Heart right ventricle (tissue), 16 donors: ENCODE measurements around the gene KSR1. TPM values are rescaled to one million over a fixed set of nuclear protein-coding genes. Genes with fewer than 3 reads are reported as not detected.

Experiments
- ATAC-seq, 8 donors: fragments of 200-7000 bp; cut with Tn5 transposase; one replicate each; pipeline ENCODE4 v1.9.1; 2020; ENCODE audit warnings: mild to moderate bottlenecking in 8 of 8, moderate library complexity in 8 of 8, moderate number of reproducible peaks in 1 of 8
- DNase-seq, 2 donors: peaks; one replicate each; pipeline ENCODE4 v3.0.0-alpha.2; 2020
- H3K27ac ChIP-seq, 10 donors: fragments of 200-600 bp; sonication (generic) in 2 of 10; one replicate each; pipeline versions ENCODE4 v1.5.0 to v1.8.0; 2020 to 2022; ENCODE audit warnings: mild to moderate bottlenecking in 3 of 10
- H3K27me3 ChIP-seq, 7 donors: fragments of 200-600 bp; one replicate each; pipeline ENCODE4 v1.8.0; 2021 to 2022; ENCODE audit warnings: mild to moderate bottlenecking in 2 of 7
- H3K36me3 ChIP-seq, 9 donors: fragments of 200-600 bp; sonication (generic) in 1 of 9; one replicate each; pipeline versions ENCODE4 v1.5.0 to v1.8.0; 2020 to 2022; ENCODE audit warnings: mild to moderate bottlenecking in 2 of 9
- H3K4me1 ChIP-seq, 9 donors: fragments of 200-600 bp; sonication (generic) in 1 of 9; one replicate each; pipeline versions ENCODE4 v1.5.0 to v1.8.0; 2020 to 2022; ENCODE audit warnings: mild to moderate bottlenecking in 4 of 9
- H3K4me3 ChIP-seq, 10 donors: fragments of 200-600 bp; sonication (generic) in 2 of 10; one replicate each; pipeline versions ENCODE4 v1.5.0 to v1.8.0; 2020 to 2022; ENCODE audit warnings: mild to moderate bottlenecking in 7 of 10, moderate library complexity in 2 of 10
- H3K9me3 ChIP-seq, 11 donors: fragments of 200-600 bp in 10 of 11; sonication (generic) in 2 of 11; one replicate each; pipeline versions ENCODE4 v1.5.0 to v1.8.0; 2013 to 2022; ENCODE audit warnings: mild to moderate bottlenecking in 2 of 11, control low read depth in 1 of 11, moderate library complexity in 1 of 11
- WGBS, 2 donors: extraction: QIAGEN DNeasy Blood & Tissue Kit; methylation state at CpG; one replicate each; pipeline ENCODE4 v1.1.7; 2013; ENCODE audit warnings: inconsistent platforms in 1 of 2; 5-methylcytosine and 5-hydroxymethylcytosine counted together
- intact Hi-C, 10 donors: fragments of 100-400 bp; cut with DNase I; formaldehyde crosslinking; loops; one replicate each; pipeline versions ENCODE4 v1.11.1 to v1.14.2; 2022
- polyA plus RNA-seq, 2 donors: library from polyadenylated mRNA; stranded (reverse); fragments of 200-250 nt; gene quantifications; one replicate each; pipeline ENCODE4 v1.2.3, GENCODE V29; 2013
- total RNA-seq, 10 donors: library from RNA; stranded (reverse); fragmentation: NEBNext Ultra II Directional in 3 of 10; extraction: Animal tissue kit (Norgen Biotek cat#: 25700) in 3 of 10; gene quantifications; one replicate each; pipeline versions ENCODE4 v1.2.1 to v1.2.4, GENCODE V29; 2021 to 2023
- TF ChIP-seq, protein P1 (sequence below), 9 donors: fragments of 200-600 bp; sonication (generic) in 2 of 9; IDR thresholded peaks; one replicate each; pipeline versions ENCODE4 v1.5.0 to v1.8.0; 2021 to 2022; ENCODE audit warnings: antibody characterized with exemption in 9 of 9, mild to moderate bottlenecking in 5 of 9, moderate library complexity in 1 of 9
- donor health status: Arrhythmogenic right ventricular cardiomyopathy.
- donor health status: ischemic (EF 13 %, LVEDD 7.1; RV severe dilation, severe dysfunction).
- donor health status: healthy with polysubstance abuse.
- donor health status: DM: no; HTN: yes; CAD: no.
- donor health status: DM: no; HTN: no; CAD: no.
- donor health status: ischemic (EF 25% LVEDD 6.9; RV normal size, moderate dysfunction).
- donor health status: ischemic (EF 25% LVEDD 5.7; RV mildly dilated, moderate dysfunction).
- donor health status: healthy.
- donor health status: DM: yes; HTN: yes; CAD: no.
- donor health status: Ischemic cardiomyopathy.
- donor health status: ischemic (EF 35%, LVEDD 5.7; RV mildly dilated, moderate dysfunction).
- donor health status: nonischemic (EF 11% LVEDD 7.7; RV severe dilation, severe dysfunction).
- donor health status: DM: yes; HTN: yes; CAD: no.
- donor health status: PGD.
- donor health status: ischemic (EF 29% LVEDD 5.4; RV normal size, mild dysfunction).
- donor health status: nonischemic (EF 23%, LVEDD 6.1; RV moderate dilation, normal function).

KSR1 gene
- total and polyA plus RNA-seq, 12 donors: 5.6 to 19.6 (median 8.6) TPM

DNA sequence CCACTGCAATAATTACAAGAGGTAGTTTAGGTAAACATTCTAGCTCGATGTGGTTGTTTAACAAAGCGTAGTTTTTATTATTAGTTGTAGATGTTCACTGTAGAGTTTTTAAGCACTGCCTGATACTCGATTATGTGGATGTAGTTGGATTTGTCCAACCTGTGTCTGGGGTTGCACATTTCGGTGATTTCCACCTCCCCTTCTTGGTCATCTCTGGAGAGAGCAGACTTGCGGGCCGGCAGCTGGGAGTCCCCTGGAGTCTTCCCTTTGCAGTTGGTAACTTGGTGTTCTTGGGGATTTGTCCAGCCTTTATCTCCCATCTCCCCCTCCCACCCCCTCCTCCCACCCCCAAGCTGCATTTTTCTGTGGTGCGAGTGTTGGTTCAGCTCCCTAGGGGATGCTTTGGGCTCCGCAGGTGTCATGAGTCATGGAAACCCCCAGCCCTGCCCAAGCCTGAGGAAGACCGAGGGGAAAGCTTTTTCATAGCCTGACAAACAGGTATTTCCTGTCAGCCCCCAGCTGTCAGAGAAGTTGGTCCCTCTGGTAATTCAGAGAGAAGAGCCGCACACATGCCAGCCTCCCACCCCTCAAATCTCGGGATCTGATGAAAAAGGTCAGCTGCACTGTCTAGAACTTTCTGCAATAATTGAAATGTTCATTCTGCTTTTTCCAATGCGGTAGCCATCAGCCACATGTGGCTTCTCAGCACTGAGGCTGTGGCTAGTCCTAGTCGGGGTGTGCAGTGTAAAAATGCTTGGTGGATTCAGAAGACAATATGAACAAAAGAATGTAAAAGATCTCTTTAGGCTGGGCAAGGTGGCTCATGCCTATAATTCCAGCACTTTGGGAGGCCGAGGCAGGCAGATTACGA lies 50.3 kb downstream of the KSR1 start:
- H3K4me1 ChIP-seq: peaks cover 0 to 31% (median 17%) of the 10 kb centered on the region in 9 donors
- peaks cover 0 to 2% (median 0%) of the 10 kb centered on the region in 11 donors for H3K9me3 ChIP-seq
- H3K36me3 ChIP-seq: no peaks in the 10 kb centered on the region
- TF ChIP-seq, protein P1, sequence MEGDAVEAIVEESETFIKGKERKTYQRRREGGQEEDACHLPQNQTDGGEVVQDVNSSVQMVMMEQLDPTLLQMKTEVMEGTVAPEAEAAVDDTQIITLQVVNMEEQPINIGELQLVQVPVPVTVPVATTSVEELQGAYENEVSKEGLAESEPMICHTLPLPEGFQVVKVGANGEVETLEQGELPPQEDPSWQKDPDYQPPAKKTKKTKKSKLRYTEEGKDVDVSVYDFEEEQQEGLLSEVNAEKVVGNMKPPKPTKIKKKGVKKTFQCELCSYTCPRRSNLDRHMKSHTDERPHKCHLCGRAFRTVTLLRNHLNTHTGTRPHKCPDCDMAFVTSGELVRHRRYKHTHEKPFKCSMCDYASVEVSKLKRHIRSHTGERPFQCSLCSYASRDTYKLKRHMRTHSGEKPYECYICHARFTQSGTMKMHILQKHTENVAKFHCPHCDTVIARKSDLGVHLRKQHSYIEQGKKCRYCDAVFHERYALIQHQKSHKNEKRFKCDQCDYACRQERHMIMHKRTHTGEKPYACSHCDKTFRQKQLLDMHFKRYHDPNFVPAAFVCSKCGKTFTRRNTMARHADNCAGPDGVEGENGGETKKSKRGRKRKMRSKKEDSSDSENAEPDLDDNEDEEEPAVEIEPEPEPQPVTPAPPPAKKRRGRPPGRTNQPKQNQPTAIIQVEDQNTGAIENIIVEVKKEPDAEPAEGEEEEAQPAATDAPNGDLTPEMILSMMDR (IDR thresholded peaks at IDR 0.05): no peak
- H3K27me3 ChIP-seq: no peaks in the 10 kb centered on the region
- no peak overlapping the region for H3K4me3 ChIP-seq
- 82% methylated on average over 15 of the region's 15 CpGs for WGBS, 2 donors
- ATAC-seq (no peak), DNase-seq (no peak)
- intact Hi-C loops: no loop called here
- no peak overlapping the region for H3K27ac ChIP-seq

DNA sequence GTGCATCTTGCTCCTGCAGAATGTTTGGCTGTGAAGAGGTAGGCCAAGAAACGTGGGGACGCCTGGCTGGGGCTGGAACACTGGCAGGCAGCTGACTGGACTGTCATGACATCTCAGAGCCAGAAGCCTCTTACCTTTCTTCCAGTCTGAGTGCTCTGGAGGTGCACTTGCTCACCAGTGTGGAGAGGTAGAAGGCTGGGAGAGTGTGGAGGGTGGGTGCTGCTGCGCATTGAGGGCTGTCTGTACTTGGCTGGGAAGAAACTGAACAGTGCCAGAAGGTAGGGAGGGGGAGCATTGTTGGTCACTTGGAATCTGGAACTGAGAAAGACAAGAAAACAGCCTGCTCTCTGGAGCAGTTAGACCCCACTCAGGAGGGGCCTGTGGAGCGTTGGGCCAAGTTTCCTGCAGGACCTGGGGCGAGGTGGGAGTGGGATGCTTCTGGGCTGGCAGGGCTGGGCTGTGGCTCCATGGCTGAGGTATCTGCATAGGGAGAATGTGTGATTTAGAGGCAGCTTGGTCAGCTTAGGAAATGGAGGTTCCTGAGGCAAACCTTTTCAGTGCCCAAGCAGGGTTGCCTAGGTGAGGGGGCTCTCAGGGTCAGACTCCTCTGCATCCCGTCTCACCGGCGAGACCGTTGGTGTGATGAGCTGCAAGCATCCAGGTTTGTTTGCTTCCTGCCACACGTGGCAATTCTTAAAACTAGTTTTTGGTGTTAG lies 55.1 kb downstream of the KSR1 start:
- H3K27ac ChIP-seq: no peak overlapping the region
- WGBS, 2 donors: 80 to 86% methylated on average over 10 of the region's 10 CpGs
- ATAC-seq: peak in 1 of 8 donors; percentile 13
- intact Hi-C loops: no loop called here
- no peaks in the 10 kb centered on the region for H3K36me3 ChIP-seq
- H3K27me3 ChIP-seq: no peaks in the 10 kb centered on the region
- H3K4me1 ChIP-seq: peaks cover 0 to 7% (median 0%) of the 10 kb centered on the region in 9 donors
- H3K9me3 ChIP-seq: no peaks in the 10 kb centered on the region
- TF ChIP-seq, protein P1 (IDR thresholded peaks at IDR 0.05): no peak
- H3K4me3 ChIP-seq: no peak overlapping the region
- DNase-seq: no peak

DNA sequence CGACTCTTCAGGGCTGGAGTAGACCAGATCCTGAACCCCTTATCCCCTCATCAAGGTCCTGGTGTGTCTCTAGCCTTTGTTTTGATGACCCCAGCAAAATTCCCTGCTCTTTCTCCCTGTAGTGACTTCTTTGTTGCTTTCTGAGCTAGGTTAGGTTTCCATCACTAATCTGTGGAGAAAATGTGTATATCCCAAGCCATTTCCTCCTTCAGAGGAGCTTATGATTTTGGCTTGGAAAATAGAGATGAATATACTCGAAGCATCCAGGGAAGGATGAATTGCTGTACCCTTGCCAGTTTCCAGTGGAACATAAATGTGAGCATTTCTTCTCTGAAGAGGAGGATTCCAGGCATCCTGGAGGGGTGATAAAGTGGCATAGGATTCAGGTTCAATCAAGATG lies 55.8 kb downstream of the KSR1 start:
- TF ChIP-seq, protein P1 (IDR thresholded peaks at IDR 0.05): no peak
- Histone ChIP-seq H3K27ac (no peak overlapping the region), H3K4me3 (no peak overlapping the region), H3K27me3 (no peaks in the 10 kb centered on the region), H3K9me3 (no peaks in the 10 kb centered on the region), H3K4me1 (peaks cover 0 to 7% (median 0%) of the 10 kb centered on the region in 9 donors), H3K36me3 (no peaks in the 10 kb centered on the region)
- WGBS, 2 donors: 68 to 74% methylated on average over 2 of the region's 2 CpGs
- ATAC-seq (no peak), DNase-seq (no peak)
- intact Hi-C loops: no loop called here

DNA sequence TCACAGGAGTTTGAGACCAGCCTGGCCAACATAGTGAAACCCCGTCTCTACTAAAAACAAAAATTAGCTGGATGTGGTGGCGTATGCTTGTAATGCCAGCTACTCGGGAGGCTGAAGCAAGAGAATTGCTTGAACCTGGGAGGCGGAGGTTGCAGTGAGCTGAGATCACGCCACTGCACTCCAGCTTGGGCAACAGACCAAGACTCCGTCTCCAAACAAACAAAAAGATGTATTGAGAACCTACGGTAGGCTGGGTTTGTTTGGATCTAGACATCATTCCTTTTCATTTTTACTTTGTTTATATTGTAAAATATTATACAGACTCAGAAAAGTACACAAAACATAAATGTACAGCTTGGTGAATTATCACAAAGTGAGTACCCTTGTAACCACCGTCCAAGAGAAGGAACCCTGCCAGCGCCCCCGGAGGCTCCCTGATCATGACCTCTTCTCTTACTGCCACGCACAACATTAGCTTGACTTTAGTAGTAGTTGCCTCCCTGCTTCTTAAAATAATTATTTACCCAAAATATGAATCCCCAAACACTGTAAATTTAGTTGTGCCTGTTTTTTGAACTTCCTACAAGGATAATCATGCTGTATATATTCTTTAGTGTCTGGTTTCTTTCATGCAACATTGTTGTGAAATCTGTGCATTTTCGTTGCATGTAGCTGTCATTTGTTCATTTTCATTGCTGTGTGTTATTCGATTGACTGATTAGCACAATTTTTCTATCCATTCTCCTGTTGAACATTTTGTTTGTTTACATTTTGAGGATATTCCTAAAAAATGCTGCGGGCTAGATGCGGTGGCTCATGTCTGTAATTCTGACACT lies 56.5 kb downstream of the KSR1 start:
- Histone ChIP-seq H3K27me3 (no peaks in the 10 kb centered on the region), H3K9me3 (no peaks in the 10 kb centered on the region), H3K36me3 (no peaks in the 10 kb centered on the region), H3K4me3 (no peak overlapping the region), H3K27ac (no peak overlapping the region), H3K4me1 (peaks cover 0 to 7% (median 0%) of the 10 kb centered on the region in 9 donors)
- 88 to 93% methylated on average over 15 of the region's 15 CpGs for WGBS, 2 donors
- no peak for DNase-seq
- TF ChIP-seq, protein P1 (IDR thresholded peaks at IDR 0.05): no peak
- intact Hi-C loops: no loop called here
- no peak for ATAC-seq
